ENCODE results near the gene DNTT.
"Not testable (repeated sequence)": the region's sequence is repeated elsewhere in the genome, so short reads cannot be mapped to it uniquely, and the experiment has no call there.

DNTT gene

GRCh38 chr10:96276831-96277230, 27.4 kb upstream of the DNTT start:
- peak; percentile 69 for DNase-seq

DNA sequence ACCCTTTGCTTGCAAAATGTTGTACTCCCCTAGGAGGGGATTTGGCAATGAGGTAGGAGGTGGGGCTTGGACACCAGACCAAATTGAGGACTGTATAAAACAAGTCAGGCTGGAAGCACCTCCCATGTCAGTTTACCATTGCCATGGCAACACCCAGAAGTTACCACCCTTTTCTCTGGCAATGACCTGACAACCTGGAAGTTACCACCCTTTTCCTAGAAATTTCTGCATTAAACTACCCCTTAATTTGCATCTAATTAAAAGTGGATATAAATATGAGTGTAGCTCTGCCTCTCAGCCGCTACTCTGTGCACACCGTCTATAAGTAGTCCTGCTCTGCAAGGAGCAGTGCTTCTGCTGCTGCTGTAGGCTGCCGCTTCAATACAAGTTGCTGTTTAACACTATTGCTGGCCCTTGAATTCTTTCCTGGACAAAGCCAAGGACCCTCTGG, 25.0 kb upstream of the DNTT start:
- no peak for DNase-seq

DNA sequence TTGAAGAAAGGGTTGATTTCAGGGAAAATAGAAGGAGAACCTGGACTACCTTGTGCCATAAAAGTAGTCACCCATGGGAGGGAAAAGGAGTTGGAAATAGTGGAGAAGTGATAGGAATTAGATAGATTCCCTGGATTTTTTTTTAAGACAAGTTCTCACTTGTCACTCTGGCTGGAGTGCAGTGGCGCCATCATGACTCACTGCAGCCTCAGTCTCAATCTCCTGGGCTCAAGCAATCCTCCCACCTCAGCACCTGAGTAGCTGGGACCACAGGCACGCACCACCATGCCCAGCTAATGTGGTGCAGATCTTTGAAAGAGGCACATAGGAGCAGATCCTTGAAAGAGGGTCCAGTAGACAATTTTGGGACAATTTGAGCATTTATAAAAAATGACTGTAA, 23.4 kb upstream of the DNTT start:
- no peak for DNase-seq

DNA sequence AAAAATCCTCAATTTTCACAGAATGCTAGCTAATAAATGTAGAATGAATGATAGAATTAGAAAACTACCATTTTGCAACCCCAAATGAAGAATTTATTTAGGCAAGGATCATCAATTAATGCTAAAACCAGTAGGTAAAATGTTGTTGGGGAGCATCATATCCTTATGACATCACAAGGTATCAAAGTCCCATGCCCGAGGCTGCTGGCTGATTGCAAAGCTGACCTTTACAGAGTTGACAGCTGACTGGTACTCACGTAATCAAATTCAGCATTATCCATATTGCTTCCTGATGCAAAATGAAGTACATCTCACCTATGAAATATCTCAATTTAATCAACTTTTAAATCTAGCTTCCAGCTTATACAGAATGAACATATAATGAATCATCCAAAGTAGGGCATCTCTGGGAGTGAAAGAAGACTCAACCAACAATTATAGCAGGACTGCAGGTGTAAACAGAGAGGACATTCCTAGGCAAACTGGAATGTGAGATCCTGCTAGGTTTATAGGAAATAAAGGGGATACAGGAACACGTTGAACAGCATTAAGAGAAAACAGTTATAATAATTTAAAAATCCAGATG, 22.7 kb upstream of the DNTT start:
- DNase-seq: no peak

DNA sequence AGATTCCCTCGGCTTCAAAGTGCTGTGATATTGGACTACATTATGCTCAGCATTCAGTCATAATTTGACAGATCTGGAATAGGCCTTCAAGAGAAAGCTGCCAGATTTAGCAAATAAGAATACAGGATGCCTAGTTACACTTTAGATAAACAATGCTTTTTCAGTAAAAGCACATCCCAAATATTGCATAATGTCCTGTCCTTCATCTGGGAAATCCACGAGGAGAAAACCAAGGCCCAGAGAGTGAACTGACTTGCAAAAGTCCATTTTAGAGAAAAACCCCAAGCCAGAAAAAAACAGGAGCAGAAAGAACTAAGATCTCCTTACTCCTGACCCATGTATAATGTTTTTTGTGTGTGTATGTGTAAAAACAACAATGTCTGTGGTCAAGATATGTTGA, 20.9 kb upstream of the DNTT start:
- no peak for DNase-seq

DNA sequence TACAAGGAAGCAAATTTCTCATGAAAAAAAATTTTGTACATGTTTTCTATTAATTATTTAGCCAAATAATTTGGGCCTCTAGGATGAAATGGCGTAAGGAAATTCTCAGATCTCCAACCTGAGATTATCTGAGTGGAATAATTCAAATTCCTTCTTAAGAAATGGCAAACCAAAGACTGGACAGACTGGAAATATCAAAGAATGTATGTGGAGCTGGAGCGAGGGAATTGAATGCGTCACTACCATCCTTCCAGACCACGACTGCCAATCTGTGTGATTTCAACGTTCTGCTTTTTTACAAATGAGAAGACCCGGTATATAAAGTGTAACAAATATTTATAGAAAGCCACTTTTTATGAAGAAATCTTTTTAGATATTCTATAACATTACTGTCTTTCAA, 20.5 kb upstream of the DNTT start:
- DNase-seq: no peak

- DNase-seq: no peak
These were observed 18.9 kb upstream of the DNTT start for GRCh38 chr10:96285331-96285752.

DNA sequence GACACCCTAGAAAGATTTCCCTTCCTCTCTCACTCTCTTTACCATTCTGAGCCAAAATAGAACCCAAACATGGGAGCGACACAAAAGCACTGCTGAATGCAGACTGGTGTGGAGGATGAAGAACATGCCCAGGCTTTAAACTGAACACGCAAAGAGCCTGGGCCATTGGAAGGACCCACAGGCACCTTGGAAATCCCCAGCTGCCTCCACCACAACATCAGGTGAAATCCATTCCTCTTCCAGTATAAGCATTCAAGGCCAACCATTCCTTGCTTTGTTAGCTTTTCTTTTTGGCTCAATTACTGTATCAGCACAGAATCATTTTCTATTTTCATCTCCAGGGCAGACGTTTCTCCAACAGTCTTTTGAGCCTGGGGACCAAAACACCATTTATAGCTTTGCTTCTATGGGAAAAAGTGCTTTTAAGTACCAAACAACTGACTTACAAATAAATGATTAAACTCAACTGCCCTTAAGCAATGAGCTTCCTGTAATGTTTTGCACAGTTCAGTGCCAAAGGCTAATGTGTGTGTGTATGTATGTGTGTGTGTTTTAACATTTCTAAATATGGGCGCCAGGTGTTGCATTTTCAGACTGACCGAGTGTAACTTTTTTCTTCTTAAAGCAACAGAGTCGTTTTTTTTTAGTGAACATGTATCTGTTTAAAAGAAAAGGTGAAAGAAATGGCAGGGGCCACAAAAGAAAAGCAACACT, 16.7 kb upstream of the DNTT start:
- no peak for DNase-seq

DNA sequence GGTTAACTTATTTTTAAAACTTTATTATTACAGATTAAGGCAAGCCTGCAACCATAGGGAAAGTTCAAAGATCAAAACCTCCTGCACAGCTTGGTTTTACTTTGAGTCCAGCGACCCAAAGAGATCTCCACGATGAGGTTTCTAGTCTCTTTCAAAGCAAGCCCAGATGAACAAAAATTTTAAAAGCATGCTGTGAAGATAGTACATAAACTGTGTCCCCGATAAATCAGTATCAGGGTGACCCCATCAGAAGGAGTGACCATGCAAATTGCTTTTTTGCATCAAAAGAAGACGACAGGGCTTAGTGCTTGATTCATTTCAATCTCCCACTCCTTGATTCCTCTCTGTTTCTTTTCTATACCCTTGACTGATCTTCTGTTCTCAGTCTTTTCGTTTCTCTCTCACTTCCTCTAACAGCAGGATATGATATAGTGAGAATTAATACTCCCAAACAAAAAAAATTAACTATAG, 16.0 kb upstream of the DNTT start:
- DNase-seq: no peak

- DNase-seq: no peak
These were observed 14.9 kb upstream of the DNTT start for GRCh38 chr10:96289218-96289910.

DNA sequence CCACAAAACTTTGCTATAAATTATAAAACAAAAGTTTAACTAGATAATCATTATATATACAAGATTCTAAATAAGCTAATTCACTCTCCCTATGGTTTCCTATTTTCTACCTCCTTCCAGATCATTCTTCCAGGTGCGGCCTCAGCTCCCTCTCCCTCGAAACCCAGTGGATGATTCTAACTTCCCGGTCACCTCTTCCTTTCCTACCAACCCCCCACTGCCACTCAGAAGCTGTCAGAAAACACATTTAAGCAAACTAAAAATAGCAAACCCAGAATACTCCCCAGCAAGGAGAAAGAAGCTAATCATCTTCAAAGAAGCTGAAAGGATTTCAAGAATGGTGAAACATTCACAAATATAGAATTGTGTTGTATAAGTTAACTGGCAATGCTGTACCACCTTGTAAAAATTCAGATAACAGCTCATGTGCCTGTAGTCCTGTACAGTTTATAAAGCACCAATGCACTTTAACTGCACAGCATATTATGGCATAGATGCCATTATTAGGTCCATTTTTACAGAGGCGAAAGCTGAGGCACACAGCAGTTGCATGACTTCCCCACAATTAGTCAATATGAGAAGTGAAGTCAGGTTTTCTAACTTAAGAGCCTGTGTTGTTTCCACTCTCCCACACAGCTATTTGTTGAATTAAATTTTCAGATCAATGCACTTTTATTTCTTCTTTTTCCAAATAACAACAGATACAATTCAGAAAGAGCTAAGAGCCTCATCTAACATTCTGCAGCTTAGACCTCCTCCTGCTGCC, 13.7 kb upstream of the DNTT start:
- DNase-seq: no peak

DNA sequence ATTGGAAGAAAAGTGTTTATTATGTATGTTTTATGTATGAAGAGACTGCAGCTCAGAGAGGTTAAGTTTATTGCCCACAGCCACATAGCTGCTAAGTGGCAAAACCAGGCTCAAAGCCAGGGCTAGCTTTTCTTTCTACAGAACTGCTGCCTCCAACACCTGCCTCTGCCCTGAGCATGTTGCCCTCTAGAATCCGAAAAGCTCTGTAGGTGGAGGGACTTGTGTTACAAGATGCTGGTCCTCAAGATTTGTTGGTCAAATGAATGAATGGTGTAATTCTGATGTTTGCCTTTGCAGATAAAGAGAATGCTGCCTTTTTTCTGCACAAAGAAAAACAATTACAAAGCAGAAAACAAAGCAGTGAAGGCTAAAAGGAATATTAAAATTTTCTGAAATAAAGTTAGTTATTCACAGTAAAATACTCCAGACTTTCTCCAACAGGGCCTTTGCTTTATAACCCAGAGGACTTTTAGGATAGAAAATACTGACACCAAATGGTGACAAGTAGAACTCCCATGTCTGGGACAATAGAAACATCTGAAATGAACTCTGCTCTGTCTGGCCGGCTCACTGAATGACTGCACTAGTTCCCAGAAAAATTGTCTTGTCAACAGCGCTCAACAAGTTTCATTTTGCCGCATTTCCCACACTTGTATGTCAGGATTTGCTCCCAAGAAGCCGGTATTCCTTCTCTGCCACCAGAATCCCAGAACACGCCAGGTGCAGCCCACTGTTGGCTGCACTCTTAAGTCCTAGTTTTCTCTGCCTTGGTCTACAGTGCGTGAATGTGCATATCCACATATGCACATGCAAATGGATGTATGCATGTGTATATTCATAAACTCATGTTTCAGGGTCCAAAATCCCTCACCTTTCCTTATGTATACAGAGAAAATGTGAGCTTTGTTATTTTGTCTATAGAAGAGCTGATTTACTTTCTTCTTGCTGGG, 11.0 kb upstream of the DNTT start:
- peak; percentile 31 for DNase-seq

DNA sequence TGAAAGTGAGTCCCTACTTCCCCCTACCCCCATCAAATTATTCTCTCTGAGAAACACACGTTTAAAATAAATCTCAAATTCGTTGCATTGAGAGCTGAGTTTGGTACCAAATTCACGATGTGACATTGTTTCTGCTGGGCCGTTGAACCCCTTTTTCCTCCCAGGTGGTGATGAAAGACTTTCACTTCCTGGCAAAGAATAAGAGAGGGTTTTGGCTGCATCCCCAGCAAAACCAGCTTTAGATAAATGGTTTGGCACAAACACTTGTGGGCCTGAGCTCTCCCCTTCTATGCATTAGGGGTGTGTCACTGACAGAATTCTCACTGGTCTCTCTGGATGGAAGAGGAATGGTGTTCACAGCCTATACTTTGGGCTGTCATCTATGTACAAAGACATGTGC, 8.8 kb upstream of the DNTT start:
- no peak for DNase-seq

DNA sequence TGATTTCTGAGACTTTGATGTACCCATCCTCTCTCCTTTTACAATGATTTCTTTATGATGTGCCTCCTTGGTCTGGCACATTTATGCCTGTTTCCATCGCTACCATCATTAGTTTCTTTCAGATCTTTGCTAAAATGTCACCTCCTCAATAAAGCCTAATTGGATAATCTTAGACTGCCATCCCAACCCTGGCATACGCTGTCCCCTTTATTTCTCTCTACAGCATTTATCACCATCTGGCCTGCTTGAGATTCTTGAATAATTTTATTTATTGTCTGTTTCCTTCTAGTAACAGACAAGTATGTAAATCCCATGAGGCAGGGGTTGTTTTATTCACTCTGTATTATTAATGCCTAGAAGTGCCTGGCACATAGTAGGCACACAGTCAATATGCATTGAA, 6.7 kb upstream of the DNTT start:
- no peak for DNase-seq

DNA sequence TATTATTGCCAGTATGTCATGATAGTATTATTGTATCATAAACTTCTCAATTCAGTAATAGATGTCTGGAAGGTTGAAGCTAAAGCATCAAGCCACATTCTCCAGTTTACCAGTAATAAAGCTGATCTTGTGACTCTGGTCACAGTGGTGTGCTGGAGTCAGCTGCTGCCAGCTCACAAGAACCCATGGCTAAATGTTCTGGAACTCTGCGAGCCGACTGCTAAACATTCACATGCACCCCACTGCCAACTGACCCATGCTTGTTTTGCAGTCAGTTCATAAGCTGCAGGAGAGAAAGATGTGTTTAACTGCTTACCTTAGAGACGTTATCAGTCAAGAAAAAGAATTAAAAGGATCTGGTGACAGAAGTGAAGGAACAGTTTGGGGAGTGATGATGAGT, 5.9 kb upstream of the DNTT start:
- no peak for DNase-seq

- DNase-seq: no peak
These were observed 4.9 kb upstream of the DNTT start for GRCh38 chr10:96299383-96299782.

- no peak for DNase-seq
These were observed 2.6 kb upstream of the DNTT start for GRCh38 chr10:96301616-96302015.

GRCh38 chr10:96305019-96305418, 785 bp downstream of the DNTT start:
- no peak for DNase-seq

DNA sequence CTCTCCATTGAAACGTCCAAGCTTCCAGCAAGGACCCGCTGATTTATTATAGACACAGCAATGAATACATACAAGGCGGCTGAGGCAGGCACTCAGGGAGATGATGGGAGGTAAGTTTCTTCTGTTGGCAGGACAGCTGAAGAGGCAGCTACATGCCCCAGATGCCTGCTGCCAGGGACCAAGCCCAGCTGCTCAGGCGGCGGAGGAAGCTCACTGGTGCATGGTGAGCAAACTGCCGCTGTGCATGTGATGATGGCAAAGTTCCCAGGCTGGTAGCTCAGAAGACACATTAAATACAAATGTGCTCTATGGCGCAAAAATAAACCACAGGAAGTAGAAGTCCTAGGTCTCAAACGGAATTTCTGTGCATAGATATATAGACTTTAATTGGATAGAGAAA, 2.3 kb downstream of the DNTT start:
- DNase-seq: peak; percentile 92

DNA sequence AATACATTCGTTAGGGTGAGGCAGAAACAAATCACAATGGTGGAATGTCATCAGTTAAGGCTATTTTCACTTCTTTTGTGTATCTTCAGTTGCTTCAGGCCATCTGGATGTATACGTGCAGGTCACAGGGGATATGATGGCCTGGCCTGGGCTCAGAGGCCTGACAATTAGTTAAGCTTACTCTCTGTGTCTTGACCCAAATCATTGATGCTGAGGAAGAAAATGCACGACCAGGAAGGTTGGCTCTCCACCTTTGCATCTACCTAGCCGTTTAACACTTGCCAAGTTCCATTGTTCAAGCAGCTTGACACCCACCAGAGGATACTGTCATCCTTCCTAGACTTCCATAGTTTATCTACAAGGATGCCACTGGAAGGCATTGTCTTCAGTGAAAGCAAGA, 4.6 kb downstream of the DNTT start:
- not testable (repeated sequence) for DNase-seq

GRCh38 chr10:96309628-96310320, 5.5 kb downstream of the DNTT start:
- no peak for DNase-seq

DNA sequence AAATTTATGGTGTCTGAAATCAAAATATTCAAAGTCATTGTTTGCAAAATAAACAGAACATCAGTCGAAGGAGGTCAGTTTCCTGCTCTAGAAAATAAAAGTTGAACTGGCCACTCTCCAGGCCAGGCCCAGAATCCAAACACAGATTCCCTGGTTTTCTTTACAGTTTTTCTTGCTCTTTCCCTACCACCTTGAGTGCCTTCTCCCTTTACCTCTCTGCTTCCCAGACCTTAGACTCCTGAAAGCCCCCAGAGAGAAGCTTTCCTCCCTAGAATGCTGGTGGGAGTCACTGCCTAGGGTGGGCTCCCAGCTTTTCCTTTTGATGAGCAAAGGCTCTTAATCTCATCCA, 6.1 kb downstream of the DNTT start:
- DNase-seq: no peak
